GM12873 (cell line): Measurements from ENCODE around the gene PODNL1.

Source experiments
- CTCF ChIP-seq: IDR thresholded peaks from 2 replicates; pipeline ENCODE4 v1.5.1; 2012; ENCODE audit warnings: low read depth, mild to moderate bottlenecking, moderate library complexity, low read length, control low read depth; ENCODE audit not compliant: insufficient read depth; ENCODE audit errors: missing control alignments

The PODNL1 gene

GRCh38 chr19:13959141-13959961 lies 21.1 kb upstream of the PODNL1 start:
- TF ChIP-seq CTCF = no peak

- TF ChIP-seq CTCF = no peak
These were observed 19.8 kb upstream of the PODNL1 start for GRCh38 chr19:13958043-13958442.

GRCh38 chr19:13957051-13957450 lies 18.8 kb upstream of the PODNL1 start:
- TF ChIP-seq CTCF = no peak

DNA sequence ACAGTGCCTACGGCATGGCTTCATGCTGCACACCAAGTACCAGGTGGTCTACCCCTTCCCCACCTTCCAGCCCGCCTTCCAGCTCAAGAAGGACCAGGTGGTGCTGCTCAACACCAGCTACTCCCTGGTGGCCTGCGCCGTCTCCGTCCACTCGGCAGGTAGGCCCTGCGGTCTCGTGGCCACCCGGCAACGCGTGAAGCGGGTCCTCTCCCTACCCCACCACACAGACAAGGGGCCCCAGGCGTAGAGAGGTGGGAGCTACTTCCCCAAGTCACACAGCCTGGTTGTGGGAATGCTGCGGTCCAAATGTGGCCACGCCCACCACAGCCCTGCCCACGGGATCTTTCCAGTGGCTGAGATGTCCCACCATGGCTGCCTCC lies 18.1 kb upstream of the PODNL1 start:
- TF ChIP-seq CTCF = no peak

GRCh38 chr19:13955662-13956364 lies 17.6 kb upstream of the PODNL1 start:
- TF ChIP-seq CTCF = no peak

DNA sequence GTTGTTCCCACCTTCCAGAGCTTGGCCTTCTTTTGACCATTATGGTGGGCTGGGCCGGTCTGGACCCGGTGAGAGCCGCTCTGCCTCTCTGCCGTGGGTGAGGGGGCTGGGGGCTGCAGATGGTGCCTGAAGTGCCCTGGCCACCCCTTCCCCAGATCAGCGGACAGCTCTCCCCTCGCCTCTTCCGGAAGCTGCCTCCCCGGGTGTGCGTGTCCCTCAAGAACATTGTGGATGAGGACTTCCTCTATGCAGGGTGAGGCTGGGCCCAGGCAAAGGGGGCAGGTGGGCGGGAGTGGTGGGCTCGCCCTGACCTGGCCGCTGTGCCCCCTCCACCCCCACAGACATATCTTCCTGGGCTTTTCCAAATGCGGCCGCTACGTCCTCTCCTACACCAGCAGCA lies 16.0 kb upstream of the PODNL1 start:
- no peak for TF ChIP-seq CTCF

- no peak for TF ChIP-seq CTCF
These were observed 14.8 kb upstream of the PODNL1 start for GRCh38 chr19:13952931-13953531.
